PFSK-1 (cell line): ENCODE data around the gene VPS35L. TPM values are rescaled to one million over a fixed set of nuclear protein-coding genes. Genes with fewer than 3 reads are reported as not detected.
A peak's percentile ranks its signal among the peaks of the same experiment; 100 is the strongest.

Experiments
- FOXP2 ChIP-seq: optimal IDR thresholded peaks from 2 replicates; pipeline ENCODE3; 2011; ENCODE audit warnings: borderline replicate concordance, control low read depth, inconsistent platforms; ENCODE audit not compliant: insufficient read depth; ENCODE audit errors: extremely low read length, extremely low read depth
- POLR2AphosphoS5 ChIP-seq: IDR thresholded peaks from 2 replicates; pipeline ENCODE4 v1.6.1; 2012; ENCODE audit warnings: low read depth, mild to moderate bottlenecking, control low read depth, low read length, moderate library complexity
- REST ChIP-seq, 2 experiments: IDR thresholded peaks; 2 replicates each; pipeline versions ENCODE4 v1.6.1 to v1.8.0; 2011 to 2012; ENCODE audit warnings: low read depth in 2 of 2, low read length in 2 of 2, control low read depth in 1 of 2, inconsistent platforms in 1 of 2, mild to moderate bottlenecking in 1 of 2, moderate library complexity in 1 of 2; ENCODE audit not compliant: insufficient read depth in 1 of 2
- SIN3A ChIP-seq: IDR thresholded peaks from 2 replicates; pipeline ENCODE4 v1.6.1; 2012; ENCODE audit warnings: mild to moderate bottlenecking, low read length, moderate library complexity, borderline replicate concordance; ENCODE audit not compliant: insufficient read depth
- TAF1 ChIP-seq: IDR thresholded peaks from 2 replicates; pipeline ENCODE4 v1.6.1; 2012; ENCODE audit warnings: low read length, control low read depth, borderline replicate concordance; ENCODE audit not compliant: insufficient read depth
- polyA plus RNA-seq: library from polyadenylated mRNA; unstranded; fragments of >200 nt; gene quantifications from one replicate; pipeline ENCODE4 v1.2.1, GENCODE V29; 2012; ENCODE audit warnings: low read depth, missing spikeins; ENCODE audit not compliant: insufficient read length

Gene VPS35L
- 11.4 TPM for polyA plus RNA-seq

GRCh38 chr16:19555186-19555937, at the start of gene VPS35L:
Gene VPS35L (plus strand): TSS chr16:19555703. CDS start chr16:19555730, 27 bp downstream.
- TF ChIP-seq POLR2AphosphoS5: 0 out of 2 replicates have a peak, but pooled peaks have one; percentile 51
- 0 out of 2 replicates have a peak, but pooled peaks have one; percentile 9 for TF ChIP-seq SIN3A
- peak; percentile 67; the same call in 1 of the 2 replicates for TF ChIP-seq TAF1
- no peak for TF ChIP-seq REST (IDR thresholded peaks at IDR 0.05; ENCODE audit: insufficient read depth in 1 of 2, low read depth in 2 of 2, low read length in 2 of 2)
- TF ChIP-seq FOXP2: peak; percentile 69

GRCh38 chr16:19506965-19507364, 48.5 kb upstream of the VPS35L start:
- TF ChIP-seq FOXP2 (no peak), POLR2AphosphoS5 (no peak), TAF1 (no peak), REST (IDR thresholded peaks at IDR 0.05; ENCODE audit: insufficient read depth in 1 of 2, low read depth in 2 of 2, low read length in 2 of 2) (no peak), SIN3A (no peak)

GRCh38 chr16:19507867-19508266, 47.6 kb upstream of the VPS35L start:
- TF ChIP-seq TAF1 (no peak), FOXP2 (no peak), POLR2AphosphoS5 (no peak), REST (IDR thresholded peaks at IDR 0.05; ENCODE audit: insufficient read depth in 1 of 2, low read depth in 2 of 2, low read length in 2 of 2) (no peak), SIN3A (no peak)

- TF ChIP-seq REST (IDR thresholded peaks at IDR 0.05; ENCODE audit: insufficient read depth in 1 of 2, low read depth in 2 of 2, low read length in 2 of 2) (no peak), POLR2AphosphoS5 (no peak), TAF1 (no peak), FOXP2 (no peak), SIN3A (no peak)
Observed at GRCh38 chr16:19512297-19512696, 43.2 kb upstream of the VPS35L start.
